Loucy (cell line): ENCODE results near the gene TRABD2B.

Experiments used
- H2AFZ ChIP-seq: fragments of 200-600 bp; sonication (generic); 2 replicates; pipeline ENCODE4 v1.6.0; 2016; ENCODE audit warnings: antibody characterized with exemption, mild to moderate bottlenecking, low read length, moderate library complexity
- H3F3A ChIP-seq: fragments of 200-600 bp; 2 replicates; pipeline ENCODE4 v1.6.0; 2016; ENCODE audit warnings: antibody characterized with exemption, low read depth, mild to moderate bottlenecking
- H3K27me3 ChIP-seq: fragments of 200-600 bp; sonication (generic); 2 replicates; pipeline ENCODE4 v1.6.1; 2014; ENCODE audit warnings: low read length, mild to moderate bottlenecking; ENCODE audit not compliant: insufficient read depth, poor library complexity, severe bottlenecking
- H3K36me3 ChIP-seq: fragments of 200-600 bp; sonication (generic); 2 replicates; pipeline ENCODE4 v1.6.1; 2016; ENCODE audit warnings: low read length; ENCODE audit not compliant: insufficient read depth
- H3K4me1 ChIP-seq: fragments of 200-600 bp; sonication (generic); 2 replicates; pipeline ENCODE4 v1.5.1; 2014; ENCODE audit warnings: low read length, mild to moderate bottlenecking; ENCODE audit not compliant: insufficient read depth, poor library complexity, severe bottlenecking
- H3K4me2 ChIP-seq: fragments of 200-600 bp; sonication (generic); 2 replicates; pipeline ENCODE4 v1.6.0; 2014; ENCODE audit warnings: antibody characterized with exemption, low read length, low read depth, mild to moderate bottlenecking; ENCODE audit not compliant: poor library complexity, severe bottlenecking
- H3K4me3 ChIP-seq: fragments of 200-600 bp; sonication (generic); 2 replicates; pipeline ENCODE4 v1.5.1; 2014; ENCODE audit warnings: low read length, mild to moderate bottlenecking, mixed read lengths; ENCODE audit not compliant: poor library complexity, severe bottlenecking
- H3K79me2 ChIP-seq: fragments of 200-600 bp; sonication (generic); 2 replicates; pipeline ENCODE4 v1.6.1; 2014; ENCODE audit warnings: low read length; ENCODE audit not compliant: insufficient read depth
- H3K9ac ChIP-seq: fragments of 200-600 bp; sonication (generic); 2 replicates; pipeline ENCODE4 v1.6.0; 2014; ENCODE audit warnings: mild to moderate bottlenecking, low read depth, low read length, moderate library complexity; ENCODE audit not compliant: poor library complexity, severe bottlenecking
- H3K9me2 ChIP-seq: fragments of 200-600 bp; sonication (generic); replicated peaks from 2 replicates; pipeline ENCODE4 v1.6.1; 2016; ENCODE audit warnings: low read depth, low read length, mixed read lengths
- H3K9me3 ChIP-seq: fragments of 200-600 bp; sonication (generic); 2 replicates; pipeline ENCODE4 v1.6.1; 2014; ENCODE audit warnings: mild to moderate bottlenecking, antibody characterized with exemption, low read length, low read depth; ENCODE audit not compliant: insufficient read depth
- H4K20me1 ChIP-seq: fragments of 200-600 bp; sonication (generic); 2 replicates; pipeline ENCODE4 v1.6.0; 2014; ENCODE audit warnings: antibody characterized with exemption, low read length, mild to moderate bottlenecking; ENCODE audit not compliant: insufficient read depth, poor library complexity, severe bottlenecking
- CTCF ChIP-seq: fragments of 200-600 bp; sonication (generic); conservative IDR thresholded peaks from 2 replicates; pipeline ENCODE4 v1.5.1; 2014; ENCODE audit warnings: mild to moderate bottlenecking, antibody characterized with exemption, low read length
- EZH2phosphoT487 ChIP-seq: fragments of 200-600 bp; IDR thresholded peaks from 2 replicates; pipeline ENCODE4 v1.6.1; 2018; ENCODE audit warnings: antibody characterized with exemption, mild to moderate bottlenecking, moderate library complexity, borderline replicate concordance

TRABD2B gene

GRCh38 chr1:47850451-47850850 is 146.7 kb downstream of the TRABD2B start:
- no peak overlapping the region for H2AFZ ChIP-seq
- no peak overlapping the region for H3K4me2 ChIP-seq
- H3K27me3 ChIP-seq = no peaks in the 10 kb centered on the region
- no peaks in the 10 kb centered on the region for H3K9me2 ChIP-seq
- H3K9me3 ChIP-seq = no peaks in the 10 kb centered on the region
- no peaks in the 10 kb centered on the region for H3F3A ChIP-seq
- H3K4me1 ChIP-seq = no peaks in the 10 kb centered on the region
- no peaks in the 10 kb centered on the region for H3K79me2 ChIP-seq
- no peaks in the 10 kb centered on the region for H4K20me1 ChIP-seq
- no peak overlapping the region for H3K9ac ChIP-seq
- no peaks in the 10 kb centered on the region for H3K36me3 ChIP-seq
- no peak overlapping the region for H3K4me3 ChIP-seq
- TF ChIP-seq CTCF = no peak
- no peak for TF ChIP-seq EZH2phosphoT487

- Histone ChIP-seq H3K4me1 (no peaks in the 10 kb centered on the region), H3K4me3 (no peak overlapping the region), H3K9me3 (no peaks in the 10 kb centered on the region), H3K9ac (no peak overlapping the region), H2AFZ (no peak overlapping the region), H3K9me2 (no peaks in the 10 kb centered on the region), H3K27me3 (no peaks in the 10 kb centered on the region), H3K36me3 (no peaks in the 10 kb centered on the region), H3F3A (no peaks in the 10 kb centered on the region), H3K4me2 (no peak overlapping the region), H4K20me1 (no peaks in the 10 kb centered on the region), H3K79me2 (no peaks in the 10 kb centered on the region)
- TF ChIP-seq EZH2phosphoT487 (no peak), CTCF (no peak)
Observed at GRCh38 chr1:47849591-47850261, 147.5 kb downstream of the TRABD2B start.

GRCh38 chr1:47849005-47849521 is 148.1 kb downstream of the TRABD2B start:
- Histone ChIP-seq H4K20me1 (no peaks in the 10 kb centered on the region), H3K9ac (no peak overlapping the region), H3K9me3 (no peaks in the 10 kb centered on the region), H3K4me1 (no peaks in the 10 kb centered on the region), H3F3A (no peaks in the 10 kb centered on the region), H3K9me2 (no peaks in the 10 kb centered on the region), H2AFZ (no peak overlapping the region), H3K4me2 (no peak overlapping the region), H3K79me2 (no peaks in the 10 kb centered on the region), H3K36me3 (no peaks in the 10 kb centered on the region), H3K4me3 (no peak overlapping the region), H3K27me3 (no peaks in the 10 kb centered on the region)
- TF ChIP-seq CTCF (no peak), EZH2phosphoT487 (no peak)
